ENCODE results near the gene SKOR2.

Gene SKOR2

GRCh38 chr18:47251289-47252120 is at the start of gene SKOR2:
SKOR2 (minus strand) TSS chr18:47251660; CDS start chr18:47249183, 2,477 bp downstream.
- peak; percentile 6 for DNase-seq

- DNase-seq: no peak
Measured at GRCh38 chr18:47296462-47296861, 45.0 kb upstream of the SKOR2 start.

DNA sequence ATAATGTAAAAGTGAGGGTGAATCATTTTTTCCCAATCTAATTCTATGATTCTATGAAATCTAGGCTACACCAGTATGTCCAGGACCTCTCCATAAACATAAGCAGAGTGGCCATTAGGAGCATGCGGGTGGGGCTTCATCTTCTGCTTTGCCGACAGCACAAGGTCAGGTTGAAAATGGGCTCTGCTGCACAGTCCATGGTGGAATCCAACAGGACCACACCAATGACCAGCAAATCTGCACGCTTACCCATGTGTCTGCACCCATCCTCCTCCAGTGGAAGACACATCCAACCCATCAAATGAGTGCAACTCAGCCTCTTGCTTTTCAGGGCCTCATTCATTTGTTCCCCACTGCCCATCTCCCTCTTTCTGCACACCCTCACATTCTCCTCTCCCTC is 43.3 kb upstream of the SKOR2 start:
- DNase-seq: no peak

- DNase-seq: no peak
Measured at GRCh38 chr18:47288741-47289140, 37.3 kb upstream of the SKOR2 start.

GRCh38 chr18:47287911-47288585 is 36.6 kb upstream of the SKOR2 start:
- peak; percentile 77 for DNase-seq

DNA sequence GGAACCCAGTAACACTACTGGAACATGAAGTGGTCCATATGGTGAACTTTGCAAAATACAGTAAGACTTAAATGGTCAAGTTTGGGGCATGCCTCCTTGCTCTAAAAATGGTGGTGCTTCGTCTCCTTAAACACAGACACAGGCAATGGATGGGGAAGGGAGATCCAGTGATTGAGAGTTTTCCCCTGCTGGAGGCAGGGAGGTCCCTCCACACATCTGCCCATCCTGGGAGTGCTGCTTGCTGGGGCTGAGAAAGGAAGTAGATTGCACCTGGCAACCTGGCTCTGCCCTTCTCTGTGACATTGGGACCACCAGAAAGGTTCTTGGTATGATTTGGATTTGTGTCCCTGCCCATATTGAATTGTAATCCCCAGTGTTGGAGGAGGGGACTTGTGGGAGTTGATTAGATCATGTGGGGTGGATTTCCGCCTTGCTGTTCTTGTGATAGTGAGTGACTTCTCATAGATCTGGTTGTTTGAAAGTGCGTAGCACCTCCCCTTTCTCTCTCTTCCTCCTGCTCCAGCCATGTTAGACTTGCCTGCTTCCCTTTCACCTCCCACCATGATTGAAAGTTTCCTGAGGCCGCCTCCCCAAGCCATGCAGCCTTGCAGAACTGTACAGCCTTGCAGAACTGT is 35.4 kb upstream of the SKOR2 start:
- DNase-seq: no peak

DNA sequence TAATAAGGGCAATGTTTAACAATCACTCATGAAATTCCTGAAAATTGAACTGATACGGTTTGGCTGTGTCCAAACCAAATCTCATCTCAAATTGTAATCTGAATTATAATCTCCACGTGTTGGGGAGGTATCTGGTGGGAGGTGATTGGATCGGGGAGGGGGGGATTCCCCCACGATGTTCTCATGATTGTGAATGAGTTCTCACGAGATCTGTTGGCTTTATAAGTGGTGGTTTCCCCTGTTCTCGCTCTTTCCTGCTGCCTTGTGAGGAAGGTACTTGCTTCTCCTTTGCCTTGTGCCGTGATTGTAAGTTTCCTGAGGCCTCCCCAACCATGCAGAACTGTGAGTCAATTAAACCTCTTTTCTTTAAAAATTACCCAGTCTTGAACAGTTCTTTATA is 34.0 kb upstream of the SKOR2 start:
- DNase-seq: no peak

DNA sequence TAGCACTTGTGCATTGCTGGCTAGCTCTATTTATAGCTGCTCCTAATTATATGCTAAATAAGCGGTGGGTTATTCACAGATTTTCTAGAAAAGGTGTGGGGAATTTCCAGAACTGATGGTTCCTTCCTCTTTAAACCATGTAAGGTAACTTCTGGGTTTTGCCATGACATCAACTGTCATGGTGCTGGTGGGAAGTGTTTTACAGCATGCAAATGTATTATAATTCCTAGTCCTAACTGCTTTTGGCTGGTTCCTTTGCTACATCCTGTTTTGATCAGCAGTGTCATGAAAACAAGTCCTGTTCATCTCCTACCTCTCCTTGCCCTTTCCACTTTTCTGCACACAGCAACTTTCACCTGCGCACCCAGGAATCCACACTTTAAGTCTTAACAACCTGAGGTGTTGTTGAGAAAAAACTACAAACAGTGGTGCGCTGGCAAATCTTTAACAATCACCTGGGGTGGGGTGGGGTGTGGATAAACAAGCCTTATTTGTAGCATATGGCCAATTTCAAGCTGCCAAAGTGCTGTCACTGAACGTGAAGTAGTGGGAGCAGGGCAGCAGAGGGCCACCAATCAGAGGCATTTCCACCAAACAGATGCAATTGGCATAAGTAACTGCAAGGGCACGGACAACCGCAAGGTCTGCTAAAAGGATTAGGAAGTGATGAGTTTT is 33.4 kb upstream of the SKOR2 start:
- no peak for DNase-seq

GRCh38 chr18:47283476-47283875 is 32.0 kb upstream of the SKOR2 start:
- no peak for DNase-seq

DNA sequence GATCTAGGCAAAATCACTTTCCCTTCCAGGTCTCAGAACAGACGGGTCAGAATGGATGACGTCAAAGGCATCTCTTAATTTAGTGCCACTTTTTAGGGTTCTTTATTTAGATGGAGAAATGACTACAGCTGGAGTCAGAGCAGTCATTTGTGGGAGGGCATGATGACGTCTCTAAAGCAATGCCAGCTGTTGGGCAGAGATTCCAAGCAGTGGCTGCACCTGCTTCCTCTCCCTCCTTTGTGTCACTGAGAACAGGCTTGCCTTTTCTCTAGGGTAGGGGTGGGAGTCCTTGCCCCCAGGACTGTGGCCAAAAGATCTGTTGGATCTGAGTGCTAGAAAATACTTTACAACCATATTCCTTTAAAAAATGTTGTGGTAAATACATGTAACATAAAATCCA is 28.7 kb upstream of the SKOR2 start:
- no peak for DNase-seq

GRCh38 chr18:47274961-47275360 is 23.5 kb upstream of the SKOR2 start:
- DNase-seq: no peak

DNA sequence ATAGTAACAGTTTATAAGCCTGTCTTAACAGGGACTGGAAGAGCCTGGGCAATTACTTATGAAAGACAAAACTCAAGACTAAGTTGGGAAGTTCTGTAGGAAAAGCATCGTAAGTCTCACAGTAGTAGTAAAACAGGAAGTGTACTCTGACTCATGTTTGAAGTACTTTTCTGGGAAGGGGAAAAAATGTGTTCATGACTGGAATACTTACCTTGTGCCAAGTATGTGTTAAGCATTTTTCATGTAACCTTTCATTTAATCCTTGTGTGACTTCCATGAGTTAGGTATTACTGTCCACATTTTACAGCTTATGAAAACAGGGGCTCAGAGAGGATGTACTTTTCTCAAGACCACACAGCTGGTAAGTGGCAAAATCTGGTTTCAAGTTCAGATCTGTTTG is 13.7 kb upstream of the SKOR2 start:
- no peak for DNase-seq

- no peak for DNase-seq
Measured at GRCh38 chr18:47264308-47264700, 12.8 kb upstream of the SKOR2 start.

DNA sequence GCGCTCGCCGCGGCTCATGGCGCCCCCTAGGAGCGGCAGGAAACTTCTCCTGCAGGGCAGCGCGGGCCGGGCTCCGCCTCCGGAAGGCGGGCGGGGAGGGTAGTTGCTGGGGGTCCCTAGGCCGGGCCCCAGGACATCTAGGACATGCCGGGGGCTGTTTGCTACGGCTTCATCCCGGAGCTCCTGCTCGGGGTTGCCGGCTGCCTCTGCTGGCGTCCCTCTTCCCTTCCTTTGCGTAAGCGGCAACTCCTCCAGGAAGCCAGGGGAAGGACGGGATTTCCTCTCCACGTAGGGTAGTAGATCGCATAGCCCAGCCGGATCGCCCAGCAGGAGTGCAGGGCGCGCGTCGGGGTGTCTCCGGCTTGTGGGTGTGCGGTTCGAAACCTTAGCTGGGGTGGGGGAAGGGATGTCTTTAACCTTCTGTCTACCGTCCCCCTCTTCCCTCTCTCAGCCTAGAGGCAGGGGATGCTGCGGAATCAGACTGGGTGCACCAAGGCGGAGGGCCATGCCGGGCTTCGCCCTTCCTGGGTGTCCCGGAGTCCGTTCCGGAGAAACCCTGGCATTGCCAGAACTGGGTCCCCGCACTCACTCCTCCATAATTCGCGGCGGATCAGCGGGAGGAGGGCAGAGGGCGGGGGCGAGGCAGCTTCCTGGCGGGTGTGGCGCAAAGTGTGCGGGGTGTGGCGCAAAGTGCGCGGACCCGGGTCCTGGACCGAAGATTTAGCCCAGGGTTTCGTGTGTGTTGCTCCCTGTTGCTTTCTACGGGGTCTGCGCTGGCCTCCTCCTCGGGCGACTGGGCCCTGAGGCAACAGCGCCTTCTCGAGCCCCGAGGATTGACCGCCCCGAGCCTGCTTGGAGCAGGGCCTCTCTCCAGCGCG is 12.2 kb upstream of the SKOR2 start:
- no peak for DNase-seq

GRCh38 chr18:47263150-47263429 is 11.6 kb upstream of the SKOR2 start:
- DNase-seq: no peak

GRCh38 chr18:47262301-47263149 is 11.1 kb upstream of the SKOR2 start:
- no peak for DNase-seq

- DNase-seq: no peak
Measured at GRCh38 chr18:47261902-47262300, 10.4 kb upstream of the SKOR2 start.

GRCh38 chr18:47260924-47261701 is 9.7 kb upstream of the SKOR2 start:
- no peak for DNase-seq

GRCh38 chr18:47260120-47260923 is 8.9 kb upstream of the SKOR2 start:
- DNase-seq: no peak

All from NCI-H1436 (cell line).